DND-41 (cell line): Measurements from ENCODE around the gene MAB21L3.
"Not testable (repeated sequence)": the region's sequence is repeated elsewhere in the genome, so short reads cannot be mapped to it uniquely, and the experiment has no call there.

Experiments
- EZH2 ChIP-seq: IDR thresholded peaks from 3 replicates; pipeline ENCODE4 v1.6.1; 2012; ENCODE audit warnings: borderline replicate concordance, low read depth, mild to moderate bottlenecking, moderate library complexity, low read length, inconsistent platforms; ENCODE audit not compliant: severe bottlenecking
- TF ChIP-seq, protein P1 (sequence below): IDR thresholded peaks from 2 replicates; pipeline ENCODE4 v1.5.1; 2012; ENCODE audit warnings: borderline replicate concordance, low read length, moderate library complexity, mild to moderate bottlenecking; ENCODE audit not compliant: poor library complexity, severe bottlenecking; ENCODE audit errors: extremely low read depth

DNA sequence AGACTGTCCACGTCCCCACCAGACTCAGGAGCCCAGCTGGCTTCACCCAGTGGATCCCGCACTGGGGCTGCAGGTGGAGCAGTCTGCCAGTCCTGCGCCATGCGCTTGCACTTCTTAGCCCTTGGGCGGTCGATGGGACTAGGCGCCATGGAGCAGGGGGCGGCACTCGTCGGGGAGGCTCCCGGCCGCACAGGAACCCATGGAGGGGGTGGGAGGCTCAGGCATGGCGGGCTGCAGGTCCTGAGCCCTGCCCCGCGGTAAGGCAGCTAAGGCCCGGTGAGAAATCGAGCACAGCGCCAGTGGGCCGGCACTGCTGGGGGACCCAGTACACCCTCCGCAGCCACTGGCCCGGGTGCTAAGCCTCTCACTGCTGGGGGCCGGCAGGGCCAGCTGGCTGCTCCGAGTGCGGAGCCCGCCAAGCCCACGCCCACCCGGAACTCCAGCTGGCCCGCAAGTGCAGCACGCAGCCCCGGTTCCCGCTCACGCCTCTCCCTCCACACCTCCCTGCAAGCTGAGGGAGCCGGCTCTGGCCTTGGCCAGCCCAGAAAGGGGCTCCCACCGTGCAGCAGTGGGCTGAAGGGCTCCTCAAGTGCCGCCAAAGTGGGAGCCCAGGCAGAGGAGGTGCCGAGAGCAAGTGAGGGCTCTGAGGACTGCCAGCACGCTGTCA lies 35.4 kb downstream of the MAB21L3 start:
- TF ChIP-seq, protein P1, sequence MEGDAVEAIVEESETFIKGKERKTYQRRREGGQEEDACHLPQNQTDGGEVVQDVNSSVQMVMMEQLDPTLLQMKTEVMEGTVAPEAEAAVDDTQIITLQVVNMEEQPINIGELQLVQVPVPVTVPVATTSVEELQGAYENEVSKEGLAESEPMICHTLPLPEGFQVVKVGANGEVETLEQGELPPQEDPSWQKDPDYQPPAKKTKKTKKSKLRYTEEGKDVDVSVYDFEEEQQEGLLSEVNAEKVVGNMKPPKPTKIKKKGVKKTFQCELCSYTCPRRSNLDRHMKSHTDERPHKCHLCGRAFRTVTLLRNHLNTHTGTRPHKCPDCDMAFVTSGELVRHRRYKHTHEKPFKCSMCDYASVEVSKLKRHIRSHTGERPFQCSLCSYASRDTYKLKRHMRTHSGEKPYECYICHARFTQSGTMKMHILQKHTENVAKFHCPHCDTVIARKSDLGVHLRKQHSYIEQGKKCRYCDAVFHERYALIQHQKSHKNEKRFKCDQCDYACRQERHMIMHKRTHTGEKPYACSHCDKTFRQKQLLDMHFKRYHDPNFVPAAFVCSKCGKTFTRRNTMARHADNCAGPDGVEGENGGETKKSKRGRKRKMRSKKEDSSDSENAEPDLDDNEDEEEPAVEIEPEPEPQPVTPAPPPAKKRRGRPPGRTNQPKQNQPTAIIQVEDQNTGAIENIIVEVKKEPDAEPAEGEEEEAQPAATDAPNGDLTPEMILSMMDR = not testable (repeated sequence)
- TF ChIP-seq EZH2 = not testable (repeated sequence)
